Caco-2 (cell line): ENCODE data around the gene E2F1. TPM values are rescaled to one million over a fixed set of nuclear protein-coding genes. Genes with fewer than 3 reads are reported as not detected.

Experiments
- BruUV-seq: library from RNA; stranded (reverse); fragments of 400-500 nt; replicated peaks from 2 replicates; lab custom pipeline; 2021; lab: Mats Ljungman, UMichigan
- CTCF ChIA-PET: fragments of 300-600 bp; sonication (Branson Sonifier 250); formaldehyde crosslinking; loops from one replicate; lab custom pipeline; 2022; ENCODE audit warnings: antibody characterized with exemption; lab: Charles Lee
- POLR2A ChIA-PET: fragments of 300-600 bp; sonication (Branson Sonifier 250); formaldehyde crosslinking; loops from one replicate; lab custom pipeline; 2022; ENCODE audit warnings: antibody characterized with exemption; lab: Charles Lee
- DNase-seq, 2 experiments: peaks; one replicate each; pipeline versions ENCODE4 v3.0.0 to v3.0.0-alpha.2; 2020 to 2022
- H3K27me3 ChIP-seq: replicated peaks from 2 replicates; pipeline ENCODE4 v1.6.0; 2011; ENCODE audit warnings: low read length; ENCODE audit not compliant: control insufficient read depth, insufficient read depth
- H3K36me3 ChIP-seq: 2 replicates; pipeline ENCODE4 v1.5.1; 2011; ENCODE audit warnings: low read length; ENCODE audit not compliant: control insufficient read depth, insufficient read depth
- H3K4me1 ChIP-seq: fragments of 250-450 bp; sonication (Bioruptor Pico); 2 replicates; pipeline ENCODE4 v1.5.1; 2020; ENCODE audit warnings: mild to moderate bottlenecking
- H3K4me3 ChIP-seq: 2 replicates; pipeline ENCODE4 v1.5.1; 2011; ENCODE audit warnings: low read depth, mild to moderate bottlenecking, control low read depth, low read length
- H3K9me3 ChIP-seq: fragments of 250-450 bp; sonication (Bioruptor Pico); 2 replicates; pipeline ENCODE4 v1.5.1; 2020; ENCODE audit warnings: mild to moderate bottlenecking, moderate library complexity
- H3K27ac Mint-ChIP-seq: one replicate; pipeline ENCODE4 v1.8.0; 2022; ENCODE audit warnings: mixed read lengths; ENCODE audit not compliant: unreplicated experiment
- H3K27me3 Mint-ChIP-seq: one replicate; pipeline ENCODE4 v1.8.0; 2022; ENCODE audit warnings: mixed read lengths; ENCODE audit not compliant: insufficient read depth, unreplicated experiment
- H3K36me3 Mint-ChIP-seq: one replicate; pipeline ENCODE4 v1.8.0; 2022; ENCODE audit warnings: mild to moderate bottlenecking, mixed read lengths; ENCODE audit not compliant: insufficient read depth, unreplicated experiment
- H3K4me1 Mint-ChIP-seq: one replicate; pipeline ENCODE4 v1.8.0; 2022; ENCODE audit warnings: low read depth, mixed read lengths; ENCODE audit not compliant: unreplicated experiment
- H3K4me3 Mint-ChIP-seq: one replicate; pipeline ENCODE4 v1.8.0; 2022; ENCODE audit warnings: mild to moderate bottlenecking, moderate library complexity, mixed read lengths; ENCODE audit not compliant: unreplicated experiment
- H3K9me3 Mint-ChIP-seq: one replicate; pipeline ENCODE4 v1.8.0; 2022; ENCODE audit warnings: mixed read lengths; ENCODE audit not compliant: unreplicated experiment
- CTCF ChIP-seq, 2 experiments: fragments of 200-600 bp in 1 of 2; IDR thresholded peaks; 1 replicate in 1 of 2; 2 replicates in 1 of 2; pipeline versions ENCODE4 v1.5.1 to v1.8.0; 2011 to 2022; ENCODE audit warnings: antibody characterized with exemption in 1 of 2, control low read depth in 1 of 2, inconsistent platforms in 1 of 2, low read depth in 1 of 2, low read length in 1 of 2, mild to moderate bottlenecking in 1 of 2, moderate library complexity in 1 of 2; ENCODE audit not compliant: insufficient read depth in 1 of 2, severe bottlenecking in 1 of 2, unreplicated experiment in 1 of 2
- intact Hi-C: fragments of 100-400 bp; cut with micrococcal nuclease; formaldehyde crosslinking; loops from one replicate; pipeline ENCODE4 v1.10.0; 2022; ENCODE audit not compliant: unreplicated experiment
- total RNA-seq: library from RNA; stranded (reverse); gene quantifications from 2 replicates; pipeline ENCODE4 v1.2.3, GENCODE V29; 2022

The E2F1 gene
- total RNA-seq, 1 experiment from 2014 or later = 74.7 TPM

GRCh38 chr20:33663161-33664084 is 22.8 kb downstream of the E2F1 start:
- peak overlapping the region; percentile 86 for H3K27ac Mint-ChIP-seq
- intact Hi-C loops = no loop called here

GRCh38 chr20:33662172-33662571 is 24.0 kb downstream of the E2F1 start, which contains the start of gene C20orf144:
TSS of gene C20orf144 (plus strand) at chr20:33662327. CDS start at chr20:33662346, 19 bp downstream.
- no peak for TF ChIP-seq CTCF (IDR thresholded peaks at IDR 0.05; ENCODE audit: insufficient read depth in 1 of 2, low read depth in 1 of 2, low read length in 1 of 2, severe bottlenecking in 1 of 2, unreplicated experiment in 1 of 2)
- ChIA-PET CTCF (no interaction called here), POLR2A (interaction anchor here (1.8 kb wide), 1 partner anchor 172 kb away, joined by 13 read pairs; the partner anchor contains the start of gene CBFA2T2)
- H3K36me3 ChIP-seq = no peaks in the 10 kb centered on the region
- Mint-ChIP-seq H3K4me1 (peaks cover 16% of the 10 kb centered on the region), H3K27me3 (no peaks in the 10 kb centered on the region), H3K4me3 (peak within 1 kb of the TSS; percentile 84), H3K36me3 (peaks cover 82% of the 10 kb centered on the region), H3K9me3 (no peaks in the 10 kb centered on the region), H3K27ac (peak within 1 kb of the TSS; percentile 86)
- no peaks in the 10 kb centered on the region for H3K9me3 ChIP-seq
- H3K27me3 ChIP-seq = no peaks in the 10 kb centered on the region
- H3K4me3 ChIP-seq = peak within 1 kb of the TSS; percentile 86
- BruUV-seq = no TSS peak
- peak in 1 of 2 experiments; percentile 38 for DNase-seq
- H3K4me1 ChIP-seq = peaks cover 25% of the 10 kb centered on the region
- intact Hi-C loops = no loop called here

More at GRCh38 chr20:33663161-33664084, 22.8 kb downstream of the E2F1 start:
- Histone ChIP-seq H3K27me3 (no peaks in the 10 kb centered on the region), H3K4me1 (peaks cover 25% of the 10 kb centered on the region), H3K36me3 (peaks cover 2% of the 10 kb centered on the region), H3K4me3 (peak overlapping the region; percentile 86), H3K9me3 (no peaks in the 10 kb centered on the region)
- Mint-ChIP-seq H3K9me3 (no peaks in the 10 kb centered on the region), H3K27me3 (no peaks in the 10 kb centered on the region), H3K36me3 (peaks cover 86% of the 10 kb centered on the region), H3K4me3 (peak overlapping the region; percentile 84), H3K4me1 (peaks cover 16% of the 10 kb centered on the region)
- ChIA-PET CTCF (interaction anchor here (0.6 to 6.5 kb wide), 5 partner anchors 10 to 1810 kb away, joined by 3 to 127 read pairs (median 5); partner anchors contain the start of genes CBFA2T2 and SNTA1), POLR2A (interaction anchor here (0.6 to 2.3 kb wide), 9 partner anchors 9 to 186 kb away, joined by 3 to 26 read pairs (median 6); partner anchors contain the start of genes CBFA2T2, PXMP4 and ZNF341)
- TF ChIP-seq CTCF (IDR thresholded peaks at IDR 0.05; ENCODE audit: insufficient read depth in 1 of 2, low read depth in 1 of 2, low read length in 1 of 2, severe bottlenecking in 1 of 2, unreplicated experiment in 1 of 2) = no peak
- BruUV-seq = no TSS peak
- peak; percentile 89 to 94 for DNase-seq

GRCh38 chr20:33660685-33661058 is 25.5 kb downstream of the E2F1 start:
- TF ChIP-seq CTCF (IDR thresholded peaks at IDR 0.05; ENCODE audit: insufficient read depth in 1 of 2, low read depth in 1 of 2, low read length in 1 of 2, severe bottlenecking in 1 of 2, unreplicated experiment in 1 of 2) = no peak
- Histone ChIP-seq H3K36me3 (0 out of 2 replicates have a peak, but pooled peaks cover 1% of the 10 kb centered on the region), H3K27me3 (no peaks in the 10 kb centered on the region), H3K4me3 (no peak overlapping the region), H3K9me3 (no peaks in the 10 kb centered on the region), H3K4me1 (peaks cover 18% of the 10 kb centered on the region)
- POLR2A ChIA-PET = no interaction called here
- intact Hi-C loops = no loop called here
- Mint-ChIP-seq H3K4me3 (no peak overlapping the region), H3K27ac (no peak overlapping the region), H3K4me1 (peaks cover 16% of the 10 kb centered on the region), H3K36me3 (peaks cover 86% of the 10 kb centered on the region), H3K27me3 (no peaks in the 10 kb centered on the region), H3K9me3 (no peaks in the 10 kb centered on the region)
- no TSS peak for BruUV-seq
- peak in 1 of 2 experiments; percentile 37 for DNase-seq
- CTCF ChIA-PET = no interaction called here
